ENCODE measurements around the gene WHRN.

GRCh38 chr9:114521846-114522245 lies 16.6 kb upstream of the WHRN start:
- no peak for TF ChIP-seq POLR2AphosphoS5 (IDR thresholded peaks at IDR 0.05; ENCODE audit: borderline replicate concordance, low read depth, low read length)
- no peak for TF ChIP-seq EZH2 (IDR thresholded peaks at IDR 0.05)
- TF ChIP-seq FOXP2 (optimal IDR thresholded peaks at IDR 0.05; ENCODE audit: control extremely low read depth, extremely low read length, insufficient read depth) = no peak

Data from SK-N-MC (cell line).